T-cell (primary cell): Measurements from ENCODE around the gene MRPL48. TPM values are rescaled to one million over a fixed set of nuclear protein-coding genes. Genes with fewer than 3 reads are reported as not detected.
"Not testable (repeated sequence)": the region's sequence is repeated elsewhere in the genome, so short reads cannot be mapped to it uniquely, and the experiment has no call there.

Source experiments
- ATAC-seq, 4 experiments: fragments of 200-7000 bp in 3 of 4; fragments of 150-1000 bp in 1 of 4; cut with Tn5 transposase; replicated peaks in 1 of 4; 1 replicate in 3 of 4; 2 replicates in 1 of 4; pipeline ENCODE4 v1.10.0; 2021; ENCODE audit warnings: moderate library complexity in 3 of 4, mild to moderate bottlenecking in 2 of 4, moderate number of reproducible peaks in 1 of 4
- CTCF ChIA-PET, 2 donors: fragments of 300-600 bp; sonication (Branson Sonifier 250); formaldehyde crosslinking; loops; one replicate each; lab custom pipeline; 2022; ENCODE audit warnings: antibody characterized with exemption in 2 of 2; lab: Charles Lee
- POLR2A ChIA-PET, 2 donors: fragments of 300-600 bp; sonication (Branson Sonifier 250); formaldehyde crosslinking; loops; one replicate each; lab custom pipeline; 2022; ENCODE audit warnings: antibody characterized with exemption in 2 of 2; lab: Charles Lee
- DNase-seq, 35 experiments: peaks; one replicate each; pipeline versions ENCODE4 v3.0.0 to v3.0.0-alpha.2; 2013 to 2023
- H3K27ac ChIP-seq: one replicate; pipeline ENCODE4 v1.5.1; 2013; ENCODE audit warnings: low read length
- H3K27me3 ChIP-seq, 2 experiments: replicated peaks in 1 of 2; 1 replicate in 1 of 2; 2 replicates in 1 of 2; pipeline versions ENCODE4 v1.6.1 to v1.7.0; 2013; ENCODE audit warnings: low read length in 1 of 2, mixed read lengths in 1 of 2; ENCODE audit not compliant: control insufficient read depth in 2 of 2, insufficient read depth in 2 of 2; ENCODE audit errors: extremely low read depth in 1 of 2
- H3K36me3 ChIP-seq, 2 donors: 1 replicate in 1 of 2; 2 replicates in 1 of 2; pipeline versions ENCODE4 v1.6.1 to v1.7.0; 2013; ENCODE audit warnings: low read length in 1 of 2; ENCODE audit not compliant: control insufficient read depth in 2 of 2, insufficient read depth in 1 of 2; ENCODE audit errors: extremely low read depth in 1 of 2
- H3K4me1 ChIP-seq, 2 experiments: 1 replicate in 1 of 2; 2 replicates in 1 of 2; pipeline versions ENCODE4 v1.6.1 to v1.7.0; 2013; ENCODE audit warnings: low read length in 2 of 2, mixed read lengths in 1 of 2; ENCODE audit not compliant: insufficient read depth in 2 of 2, control insufficient read depth in 1 of 2; ENCODE audit errors: extremely low read depth in 1 of 2
- H3K4me3 ChIP-seq, 2 donors: 1 replicate in 1 of 2; 2 replicates in 1 of 2; pipeline versions ENCODE4 v1.5.1 to v1.7.0; 2013; ENCODE audit warnings: mild to moderate bottlenecking in 2 of 2, low read length in 1 of 2, moderate library complexity in 1 of 2; ENCODE audit not compliant: control insufficient read depth in 1 of 2; ENCODE audit errors: extremely low read depth in 1 of 2
- H3K9me3 ChIP-seq: 2 replicates; pipeline ENCODE4 v1.7.0; 2013
- H3K27ac Mint-ChIP-seq, 2 donors: one replicate each; pipeline ENCODE4 v1.8.0; 2020 to 2021; ENCODE audit warnings: mild to moderate bottlenecking in 2 of 2, mixed read lengths in 2 of 2
- H3K27me3 Mint-ChIP-seq, 2 donors: one replicate each; pipeline ENCODE4 v1.8.0; 2021 to 2022; ENCODE audit warnings: mixed read lengths in 2 of 2
- H3K36me3 Mint-ChIP-seq: one replicate; pipeline ENCODE4 v1.8.0; 2021; ENCODE audit warnings: mixed read lengths
- H3K4me1 Mint-ChIP-seq, 3 donors: one replicate each; pipeline ENCODE4 v1.8.0; 2020 to 2022; ENCODE audit warnings: mixed read lengths in 3 of 3, mild to moderate bottlenecking in 1 of 3
- H3K4me3 Mint-ChIP-seq, 3 donors: one replicate each; pipeline ENCODE4 v1.8.0; 2020 to 2022; ENCODE audit warnings: mild to moderate bottlenecking in 3 of 3, mixed read lengths in 3 of 3, moderate library complexity in 3 of 3
- H3K9me3 Mint-ChIP-seq, 3 donors: one replicate each; pipeline ENCODE4 v1.8.0; 2020 to 2022; ENCODE audit warnings: mixed read lengths in 3 of 3
- WGBS: methylation state at CpG from one replicate; pipeline ENCODE4 v1.1.5; 2013; ENCODE audit warnings: missing lambda C conversion rate; ENCODE audit not compliant: insufficient coverage; 5-methylcytosine and 5-hydroxymethylcytosine counted together
- total RNA-seq, 35 experiments: library from RNA in 6 of 35; stranded (reverse) in 6 of 35; fragments of 120-200 nt in 1 of 35; gene quantifications; one replicate each; pipeline versions ENCODE4 v1.2.1 to v1.2.4 and lab custom pipeline; 2013 to 2026

Gene MRPL48
- total RNA-seq, 5 donors from 2014 or later (not counting 1 experiment from before 2014, with no cell fraction given), result 21.9 to 26.6 (median 25.7) TPM

DNA sequence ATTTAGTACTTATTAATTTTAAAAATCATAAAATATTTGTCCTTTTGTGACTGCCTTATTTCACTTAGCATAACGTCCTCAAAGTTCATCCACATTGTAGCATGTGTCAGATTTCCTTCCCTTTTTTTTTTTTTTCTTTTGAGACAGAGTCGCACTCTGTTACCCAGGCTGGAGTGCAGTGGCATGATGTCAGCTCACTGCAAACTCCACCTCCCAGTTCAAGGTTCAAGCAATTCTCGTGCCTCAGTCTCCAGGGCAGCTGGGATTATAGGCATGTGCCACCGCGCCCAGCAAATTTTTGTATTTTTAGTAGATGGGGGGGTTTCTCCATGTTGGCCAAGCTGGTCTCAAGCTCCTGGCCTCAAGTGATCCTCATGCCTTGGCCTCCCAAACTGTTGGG is 37.4 kb upstream of the MRPL48 start:
- Histone ChIP-seq H3K9me3 (no peaks in the 10 kb centered on the region), H3K4me3 (no peak overlapping the region), H3K27ac (no peak overlapping the region), H3K36me3 (peaks cover 0 to 3% of the 10 kb centered on the region in 2 donors), H3K27me3 (no peaks in the 10 kb centered on the region), H3K4me1 (peaks cover 3 to 17% of the 10 kb centered on the region in 2 experiments)
- ATAC-seq (no peak), DNase-seq (no peak)
- Mint-ChIP-seq H3K4me1 (peaks cover 50 to 61% (median 60%) of the 10 kb centered on the region in 3 donors), H3K4me3 (no peak overlapping the region), H3K27ac (no peak overlapping the region), H3K27me3 (no peaks in the 10 kb centered on the region), H3K36me3 (peaks cover 9% of the 10 kb centered on the region), H3K9me3 (no peaks in the 10 kb centered on the region)
- ChIA-PET POLR2A (no interaction called here), CTCF (no interaction called here)
- 57% methylated on average over 1 of the region's 5 CpGs for WGBS

DNA sequence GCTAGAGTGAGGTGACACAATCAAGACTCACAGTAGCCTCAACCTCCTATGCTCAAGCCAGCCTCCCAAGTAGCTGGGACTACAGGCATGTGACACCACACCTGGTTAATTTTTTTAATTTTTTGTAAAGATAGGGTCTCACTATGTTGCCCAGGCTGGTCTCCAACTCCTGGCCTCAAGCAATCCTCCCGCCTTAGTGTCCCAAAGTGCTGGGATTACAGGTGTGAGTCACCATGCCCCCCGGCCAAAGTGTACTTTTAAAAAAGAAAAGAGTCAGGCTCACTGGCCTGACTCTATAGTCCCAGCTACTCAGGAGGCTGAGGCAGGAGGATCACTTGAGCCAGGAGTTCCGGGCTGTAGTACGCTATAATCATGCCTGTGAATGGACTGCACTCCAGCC is 36.8 kb upstream of the MRPL48 start:
- H3K9me3 ChIP-seq, ATAC-seq, H3K36me3 ChIP-seq, CTCF ChIA-PET, H3K9me3 Mint-ChIP-seq, POLR2A ChIA-PET, H3K36me3 Mint-ChIP-seq, H3K4me3 Mint-ChIP-seq, DNase-seq, H3K4me3 ChIP-seq, H3K27me3 Mint-ChIP-seq, H3K27ac ChIP-seq, H3K27me3 ChIP-seq: not testable (repeated sequence)
- WGBS, result 100% methylated on average over 2 of the region's 4 CpGs
- Mint-ChIP-seq H3K4me1 (peaks cover 53 to 59% (median 57%) of the 10 kb centered on the region in 3 donors), H3K27ac (peak overlapping the region in 1 of 2 donors; percentile 44)
- H3K4me1 ChIP-seq, result peaks cover 3 to 17% of the 10 kb centered on the region in 2 experiments

DNA sequence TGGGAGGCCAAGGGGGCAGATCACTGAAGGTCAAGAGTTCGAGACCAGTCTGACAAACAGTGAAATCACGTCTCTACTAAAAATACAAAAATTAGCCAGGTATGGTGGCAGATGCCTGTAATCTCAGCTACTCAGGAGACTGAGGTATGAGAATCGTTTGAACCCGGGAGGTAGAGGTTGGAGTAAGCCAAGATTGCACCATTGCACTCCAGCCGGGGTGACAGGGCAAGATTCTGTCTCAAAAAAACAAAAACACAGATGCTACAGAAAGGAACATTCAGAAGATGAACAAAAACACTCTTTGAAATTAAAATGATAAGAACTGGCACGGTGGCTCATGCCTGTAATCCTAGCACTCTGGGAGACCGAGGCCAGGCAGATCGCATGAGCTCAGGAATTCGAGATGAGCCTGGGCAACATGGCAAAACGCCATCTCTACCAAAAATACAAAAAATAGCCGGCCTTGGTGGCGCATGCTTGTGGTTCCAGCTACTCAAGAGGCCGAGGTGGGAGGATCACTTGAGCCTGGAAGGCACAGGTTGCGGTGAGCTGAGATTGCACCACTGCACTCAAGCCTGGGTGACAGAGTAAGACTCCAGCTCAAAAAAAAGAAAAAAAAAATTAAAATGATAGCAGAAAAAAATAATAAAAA is 35.3 kb upstream of the MRPL48 start:
- no peaks in the 10 kb centered on the region for H3K9me3 Mint-ChIP-seq
- ATAC-seq (no peak), DNase-seq (no peak)
- 95% methylated on average over 8 of the region's 14 CpGs for WGBS
- peak overlapping the region in 1 of 3 donors; percentile 3 for H3K4me3 Mint-ChIP-seq
- POLR2A ChIA-PET, result no interaction called here
- peaks cover 55 to 62% (median 61%) of the 10 kb centered on the region in 3 donors for H3K4me1 Mint-ChIP-seq
- H3K4me1 ChIP-seq, result peaks cover 3 to 20% of the 10 kb centered on the region in 2 experiments
- no peak overlapping the region for H3K27ac ChIP-seq
- CTCF ChIA-PET, result interaction anchor here in 1 of 2 donors (0.7 kb wide), 1 partner anchor 92 kb away, joined by 4 read pairs; no protein-coding TSS in a partner anchor
- no peaks in the 10 kb centered on the region for H3K27me3 ChIP-seq
- H3K9me3 ChIP-seq, result no peaks in the 10 kb centered on the region
- H3K27me3 Mint-ChIP-seq, result no peaks in the 10 kb centered on the region
- peaks cover 0 to 3% of the 10 kb centered on the region in 2 donors for H3K36me3 ChIP-seq
- no peak overlapping the region for H3K4me3 ChIP-seq
- H3K36me3 Mint-ChIP-seq, result peaks cover 9% of the 10 kb centered on the region
- H3K27ac Mint-ChIP-seq, result peak overlapping the region in 1 of 2 donors; percentile 40

DNA sequence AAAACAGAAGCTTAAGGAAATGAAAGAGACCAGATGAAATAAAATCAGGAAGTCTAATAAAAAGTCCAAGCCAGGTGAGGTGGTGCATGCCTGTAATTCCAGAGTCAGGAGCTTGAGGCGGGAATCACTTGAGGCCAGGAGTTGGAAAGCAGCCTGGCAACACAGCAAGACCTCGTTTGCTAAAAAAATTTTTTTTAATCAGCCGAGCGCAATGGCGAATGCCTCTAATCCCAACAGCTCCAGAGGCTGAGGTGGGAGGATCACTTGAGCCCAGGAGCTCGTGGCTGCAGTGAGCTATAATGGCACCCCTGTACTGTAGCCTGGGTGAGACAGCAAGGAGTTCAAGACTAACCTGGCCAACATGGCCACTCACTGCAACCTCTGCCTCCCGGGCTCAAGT is 34.8 kb upstream of the MRPL48 start:
- Mint-ChIP-seq H3K9me3 (no peaks in the 10 kb centered on the region), H3K27ac (no peak overlapping the region), H3K4me3 (no peak overlapping the region), H3K36me3 (peaks cover 11% of the 10 kb centered on the region), H3K27me3 (no peaks in the 10 kb centered on the region), H3K4me1 (peaks cover 53 to 60% (median 60%) of the 10 kb centered on the region in 3 donors)
- CTCF ChIA-PET, result interaction anchor here in 1 of 2 donors (0.7 kb wide), 1 partner anchor 92 kb away, joined by 4 read pairs; no protein-coding TSS in a partner anchor
- Histone ChIP-seq H3K36me3 (peaks cover 0 to 3% of the 10 kb centered on the region in 2 donors), H3K27ac (no peak overlapping the region), H3K4me1 (peaks cover 3 to 20% of the 10 kb centered on the region in 2 experiments), H3K9me3 (no peaks in the 10 kb centered on the region), H3K27me3 (no peaks in the 10 kb centered on the region), H3K4me3 (no peak overlapping the region)
- POLR2A ChIA-PET, result no interaction called here
- 94% methylated on average over 6 of the region's 7 CpGs for WGBS
- ATAC-seq, result no peak
- DNase-seq, result no peak

DNA sequence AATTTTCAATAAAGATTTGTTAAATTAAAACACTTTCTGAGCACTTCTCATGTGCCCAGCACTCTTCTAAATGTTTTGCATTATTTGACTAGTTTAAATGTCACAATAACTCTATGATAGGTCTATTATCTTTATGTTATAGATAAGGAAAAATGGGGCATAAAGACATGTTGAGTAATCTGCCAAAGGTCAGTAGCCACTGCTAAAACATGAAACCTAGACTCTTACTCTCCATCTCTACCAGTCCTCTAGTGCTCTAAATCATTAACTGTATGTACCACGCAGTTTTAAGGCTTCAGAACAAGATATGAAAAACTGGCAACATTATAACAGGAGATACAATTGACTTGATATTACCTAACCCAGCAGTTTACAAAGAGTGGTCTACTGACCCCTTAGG is 33.7 kb upstream of the MRPL48 start:
- Mint-ChIP-seq H3K4me3 (no peak overlapping the region), H3K9me3 (no peaks in the 10 kb centered on the region), H3K27ac (no peak overlapping the region), H3K36me3 (peaks cover 11% of the 10 kb centered on the region), H3K27me3 (no peaks in the 10 kb centered on the region), H3K4me1 (peaks cover 58 to 67% (median 62%) of the 10 kb centered on the region in 3 donors)
- ATAC-seq (no peak), DNase-seq (no peak)
- Histone ChIP-seq H3K27ac (no peak overlapping the region), H3K36me3 (peaks cover 0 to 3% of the 10 kb centered on the region in 2 donors), H3K4me1 (peaks cover 7 to 20% of the 10 kb centered on the region in 2 experiments), H3K9me3 (no peaks in the 10 kb centered on the region), H3K4me3 (no peak overlapping the region), H3K27me3 (no peaks in the 10 kb centered on the region)
- ChIA-PET POLR2A (no interaction called here), CTCF (no interaction called here)
- WGBS, result 80% methylated on average over 1 of the region's 1 CpG

DNA sequence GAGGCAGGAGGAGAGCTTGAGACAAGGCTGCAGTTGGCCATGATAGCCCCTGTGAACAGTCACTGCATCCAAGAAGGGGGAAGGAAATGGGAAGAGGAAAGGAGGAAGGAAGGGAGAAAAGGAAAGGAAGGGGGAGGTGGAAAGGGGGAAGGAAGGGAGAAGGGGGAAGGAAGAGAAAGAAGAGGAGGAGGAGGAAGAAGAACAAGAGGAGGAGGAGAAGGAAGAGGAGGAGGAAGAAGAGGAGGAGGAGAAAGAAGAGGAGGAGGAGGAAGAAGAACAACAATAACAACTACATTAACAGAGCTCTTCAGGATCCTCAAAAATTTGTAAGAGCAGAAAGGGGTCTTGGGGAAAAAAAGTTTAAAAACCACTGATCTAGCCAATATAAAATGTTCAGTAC is 32.0 kb upstream of the MRPL48 start:
- H3K4me1 Mint-ChIP-seq, result peaks cover 57 to 62% (median 62%) of the 10 kb centered on the region in 3 donors

More for the DNA sequence above, 32.0 kb upstream of the MRPL48 start:
- Histone ChIP-seq H3K4me3 (no peak overlapping the region), H3K27ac (no peak overlapping the region), H3K9me3 (no peaks in the 10 kb centered on the region), H3K4me1 (peaks cover 15 to 23% of the 10 kb centered on the region in 2 experiments), H3K36me3 (peaks cover 0 to 3% of the 10 kb centered on the region in 2 donors), H3K27me3 (no peaks in the 10 kb centered on the region)
- H3K27ac Mint-ChIP-seq, result no peak overlapping the region
- no peaks in the 10 kb centered on the region for H3K9me3 Mint-ChIP-seq
- no peaks in the 10 kb centered on the region for H3K27me3 Mint-ChIP-seq
- ChIA-PET POLR2A (no interaction called here), CTCF (interaction anchor here in 1 of 2 donors (0.5 to 0.6 kb wide), 2 partner anchors 242 to 1320 kb away, joined by 3 to 6 read pairs; no protein-coding TSS in a partner anchor)
- peaks cover 11% of the 10 kb centered on the region for H3K36me3 Mint-ChIP-seq
- ATAC-seq, result no peak
- no peak for DNase-seq
- no peak overlapping the region for H3K4me3 Mint-ChIP-seq
